ENCODE data around the gene CACNA1A.

DNA sequence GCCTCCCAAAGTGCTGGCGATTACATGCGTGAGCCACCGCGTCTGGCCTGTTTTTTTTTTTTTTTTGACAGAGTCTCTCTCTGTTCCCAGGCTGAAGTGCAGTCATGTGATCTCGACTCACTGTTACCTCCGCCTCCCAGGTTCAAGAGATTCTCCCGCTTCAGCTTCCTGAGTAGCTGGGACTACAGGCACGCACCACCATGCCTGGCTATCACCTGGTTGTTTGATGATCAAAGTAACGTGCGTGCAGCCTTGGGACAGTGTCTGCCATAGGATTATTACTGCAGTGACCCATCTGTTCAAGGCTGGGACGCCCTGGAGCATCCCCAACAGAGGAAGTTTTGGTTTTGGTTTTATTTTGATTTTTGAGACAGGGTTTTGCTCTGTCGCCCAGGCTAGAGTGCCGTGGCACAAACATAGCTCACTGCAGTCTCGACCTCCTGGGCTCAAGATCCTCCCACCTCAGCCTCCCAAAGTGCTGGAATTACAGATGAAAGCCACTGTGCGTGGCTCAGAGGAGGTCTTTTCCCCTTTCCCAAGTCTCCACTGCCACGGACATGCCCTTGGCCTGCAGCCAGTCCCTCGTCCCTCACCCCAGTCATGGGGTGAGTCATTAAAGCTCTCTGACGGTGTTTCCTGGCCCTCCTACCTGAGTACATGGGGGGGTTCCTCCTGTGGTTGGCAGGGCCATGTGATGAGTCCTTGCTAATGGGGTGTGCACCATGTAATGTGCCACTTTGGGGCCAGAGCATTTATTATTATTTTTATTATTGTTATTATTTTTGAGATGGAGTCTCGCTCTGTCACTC is 290.5 kb downstream of the CACNA1A start:
- TF ChIP-seq, protein P1, sequence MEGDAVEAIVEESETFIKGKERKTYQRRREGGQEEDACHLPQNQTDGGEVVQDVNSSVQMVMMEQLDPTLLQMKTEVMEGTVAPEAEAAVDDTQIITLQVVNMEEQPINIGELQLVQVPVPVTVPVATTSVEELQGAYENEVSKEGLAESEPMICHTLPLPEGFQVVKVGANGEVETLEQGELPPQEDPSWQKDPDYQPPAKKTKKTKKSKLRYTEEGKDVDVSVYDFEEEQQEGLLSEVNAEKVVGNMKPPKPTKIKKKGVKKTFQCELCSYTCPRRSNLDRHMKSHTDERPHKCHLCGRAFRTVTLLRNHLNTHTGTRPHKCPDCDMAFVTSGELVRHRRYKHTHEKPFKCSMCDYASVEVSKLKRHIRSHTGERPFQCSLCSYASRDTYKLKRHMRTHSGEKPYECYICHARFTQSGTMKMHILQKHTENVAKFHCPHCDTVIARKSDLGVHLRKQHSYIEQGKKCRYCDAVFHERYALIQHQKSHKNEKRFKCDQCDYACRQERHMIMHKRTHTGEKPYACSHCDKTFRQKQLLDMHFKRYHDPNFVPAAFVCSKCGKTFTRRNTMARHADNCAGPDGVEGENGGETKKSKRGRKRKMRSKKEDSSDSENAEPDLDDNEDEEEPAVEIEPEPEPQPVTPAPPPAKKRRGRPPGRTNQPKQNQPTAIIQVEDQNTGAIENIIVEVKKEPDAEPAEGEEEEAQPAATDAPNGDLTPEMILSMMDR (IDR thresholded peaks at IDR 0.05) = no peak
- no peak for TF ChIP-seq POLR2A (IDR thresholded peaks at IDR 0.05)
